Diencephalon (tissue), 1 donor: ENCODE results near the gene SNIP1. TPM values are rescaled to one million over a fixed set of nuclear protein-coding genes. Genes with fewer than 3 reads are reported as not detected.

Experiments
- small RNA-seq: library from RNA; depleted of rRNA; stranded (forward); fragments of <200 nt; gene quantifications from one replicate; pipeline ENCODE3, GENCODE V24; 2014
- total RNA-seq: library from RNA; depleted of rRNA; stranded (reverse); fragments of >200 nt; gene quantifications from one replicate; pipeline ENCODE4 v1.2.3, GENCODE V29; 2014

SNIP1 gene
- total RNA-seq = 16.6 TPM

GRCh38 chr1:37553927-37554808 lies at the start of gene SNIP1:
SNIP1 (minus strand) TSS chr1:37554293; CDS start chr1:37554229, 64 bp downstream.

GRCh38 chr1:37595440-37596181 lies 41.5 kb upstream of the SNIP1 start, which contains the start of gene GNL2:
GNL2 (minus strand) TSS chr1:37595937; CDS start chr1:37595822, 115 bp downstream.

DNA sequence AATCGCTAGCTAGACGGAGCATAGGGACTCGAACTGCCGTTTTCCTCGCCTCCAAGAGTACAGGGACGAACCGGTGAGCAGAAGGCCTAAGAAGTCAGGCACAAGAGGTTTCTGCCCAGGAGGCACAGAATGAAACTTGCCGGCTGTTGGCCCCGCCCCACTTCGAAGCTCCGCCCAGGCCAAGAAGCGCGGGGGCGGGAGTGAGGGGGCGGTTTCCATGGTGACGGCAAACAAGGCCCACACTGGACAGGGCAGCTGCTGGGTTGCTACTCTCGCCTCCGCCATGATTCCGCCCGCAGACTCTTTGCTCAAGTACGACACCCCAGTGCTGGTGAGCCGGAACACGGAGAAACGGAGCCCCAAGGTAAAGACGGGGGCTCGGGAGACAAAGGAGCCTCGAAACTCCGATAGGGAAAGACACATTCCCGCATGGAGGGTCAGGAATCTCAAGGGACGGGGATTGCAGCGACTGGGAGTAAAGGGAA lies 2.7 kb upstream of the SNIP1 start, which contains the start of gene DNALI1:
Gene DNALI1, plus strand, starts transcription at position 229 of the 485 bp plus-strand sequence. Its CDS starts 55 bp downstream, at position 284.

GRCh38 chr1:37514350-37515184 lies 39.5 kb downstream of the SNIP1 start, which contains the start of gene MEAF6:
MEAF6 (minus strand) TSS chr1:37514766; CDS start chr1:37514746, 20 bp downstream.

Small RNAs within 50 kb of the gene (small RNA-seq; reads per million reads assigned to genes)
- not detected for gene AL034379.1
- gene MIR5581 = 0.15 reads per million

Other genes starting within 250 kb of the SNIP1 start
- 0.46 TPM for gene ZC3H12A, start 79.7 kb downstream of the SNIP1 start, total RNA-seq
- 138 TPM for gene MEAF6, start 39.5 kb downstream of the SNIP1 start, total RNA-seq
- 10.6 TPM for gene DNALI1, start 2.6 kb upstream of the SNIP1 start, total RNA-seq
- 46.1 TPM for gene GNL2, start 41.6 kb upstream of the SNIP1 start, total RNA-seq
- not detected for gene RSPO1, start 80.6 kb upstream of the SNIP1 start, total RNA-seq
- 2.1 TPM for gene CDCA8, start 138.2 kb upstream of the SNIP1 start, total RNA-seq
- gene EPHA10, start 210.8 kb upstream of the SNIP1 start, total RNA-seq = 21.0 TPM
- gene MANEAL, start 239.6 kb upstream of the SNIP1 start, total RNA-seq = 41.5 TPM